Smooth muscle cell (in vitro differentiated cells): Measurements from ENCODE around the gene KCNQ1. TPM values are rescaled to one million over a fixed set of nuclear protein-coding genes. Genes with fewer than 3 reads are reported as not detected.

Source experiments
- DNase-seq: peaks from one replicate; lab custom pipeline; 2025; ENCODE audit not compliant: unreplicated experiment; lab: John Stamatoyannopoulos, UW
- H2AFZ ChIP-seq: fragments of 200-600 bp; sonication (generic); 2 replicates; pipeline ENCODE4 v1.6.0; 2016; ENCODE audit warnings: antibody characterized with exemption, low read depth, mild to moderate bottlenecking
- H3F3A ChIP-seq: fragments of 200-600 bp; sonication (generic); 2 replicates; pipeline ENCODE4 v1.6.0; 2017; ENCODE audit warnings: antibody characterized with exemption, low read depth
- H3K27ac ChIP-seq: fragments of 200-600 bp; sonication (generic); 2 replicates; pipeline ENCODE4 v1.5.1; 2016; ENCODE audit warnings: low read depth, mild to moderate bottlenecking
- H3K27me3 ChIP-seq: fragments of 200-600 bp; sonication (generic); 2 replicates; pipeline ENCODE4 v1.6.1; 2016; ENCODE audit warnings: low read depth, mild to moderate bottlenecking
- H3K36me3 ChIP-seq: fragments of 200-600 bp; sonication (generic); 2 replicates; pipeline ENCODE4 v1.5.1; 2016; ENCODE audit warnings: low read depth
- H3K4me1 ChIP-seq: fragments of 200-600 bp; sonication (generic); 2 replicates; pipeline ENCODE4 v1.5.1; 2016; ENCODE audit warnings: low read depth
- H3K4me2 ChIP-seq: fragments of 200-600 bp; sonication (generic); 2 replicates; pipeline ENCODE4 v1.6.0; 2016; ENCODE audit warnings: mild to moderate bottlenecking
- H3K4me3 ChIP-seq: fragments of 200-600 bp; sonication (generic); 2 replicates; pipeline ENCODE4 v1.5.1; 2016; ENCODE audit warnings: mild to moderate bottlenecking
- H3K79me2 ChIP-seq: fragments of 200-600 bp; sonication (generic); 2 replicates; pipeline ENCODE4 v1.6.0; 2016; ENCODE audit warnings: low read depth, mild to moderate bottlenecking
- H3K9ac ChIP-seq: fragments of 200-600 bp; sonication (generic); 2 replicates; pipeline ENCODE4 v1.6.0; 2016; ENCODE audit warnings: low read depth
- H3K9me3 ChIP-seq: fragments of 200-600 bp; sonication (generic); replicated peaks from 2 replicates; pipeline ENCODE4 v1.5.1; 2016; ENCODE audit warnings: low read depth
- H4K20me1 ChIP-seq: fragments of 200-600 bp; sonication (generic); 2 replicates; pipeline ENCODE4 v1.6.0; 2016; ENCODE audit warnings: low read depth
- CTCF ChIP-seq: fragments of 200-600 bp; sonication (generic); IDR thresholded peaks from 2 replicates; pipeline ENCODE4 v1.5.1; 2017; ENCODE audit warnings: borderline replicate concordance, mild to moderate bottlenecking, antibody characterized with exemption; ENCODE audit not compliant: insufficient read depth, poor library complexity, severe bottlenecking
- WGBS: methylation state at CpG from one replicate; pipeline ENCODE4 v1.1.7; 2016; ENCODE audit warnings: low lambda C conversion rate; 5-methylcytosine and 5-hydroxymethylcytosine counted together
- polyA plus RNA-seq: library from polyadenylated mRNA; unstranded; fragments of >200 nt; fragmentation: Nextera tagmentation; extraction: Ambion mirVana; gene quantifications from 2 replicates; pipeline ENCODE4 v1.2.1, GENCODE V29; 2016
- total RNA-seq: library from RNA; depleted of rRNA; stranded (reverse); fragments of >200 nt; gene quantifications from 2 replicates; pipeline ENCODE4 v1.2.3, GENCODE V29; 2014

KCNQ1 gene
- total and polyA plus RNA-seq, 2 experiments from 2014 or later, result 1.3 to 2.3 TPM

- H3K9ac ChIP-seq, result peak overlapping the region; percentile 44
These were observed 221.6 kb downstream of the KCNQ1 start for GRCh38 chr11:2666401-2666741.

GRCh38 chr11:2666828-2667570 lies 222.2 kb downstream of the KCNQ1 start:
- DNase-seq, result no peak
- peaks cover 78% of the 10 kb centered on the region for H4K20me1 ChIP-seq
- H2AFZ ChIP-seq, result no peak overlapping the region
- no peaks in the 10 kb centered on the region for H3K4me1 ChIP-seq
- H3K27me3 ChIP-seq, result no peaks in the 10 kb centered on the region
- WGBS, result 58% methylated on average over 15 of the region's 15 CpGs
- no peaks in the 10 kb centered on the region for H3K9me3 ChIP-seq
- peaks cover 37% of the 10 kb centered on the region for H3K79me2 ChIP-seq
- peak overlapping the region; percentile 33 for H3K4me2 ChIP-seq
- H3F3A ChIP-seq, result no peaks in the 10 kb centered on the region
- peak overlapping the region; percentile 44 for H3K9ac ChIP-seq
- no peak overlapping the region for H3K4me3 ChIP-seq
- H3K27ac ChIP-seq, result peak overlapping the region; percentile 86
- TF ChIP-seq CTCF, result no peak
- H3K36me3 ChIP-seq, result peaks cover 4% of the 10 kb centered on the region

More at GRCh38 chr11:2666401-2666741, 221.6 kb downstream of the KCNQ1 start:
- H3K4me2 ChIP-seq, result peak overlapping the region; percentile 33
- H3K4me1 ChIP-seq, result no peaks in the 10 kb centered on the region
- peaks cover 4% of the 10 kb centered on the region for H3K36me3 ChIP-seq
- WGBS, result 42% methylated on average over 6 of the region's 6 CpGs
- no peak overlapping the region for H2AFZ ChIP-seq
- TF ChIP-seq CTCF, result no peak
- H3K27ac ChIP-seq, result peak overlapping the region; percentile 86
- no peaks in the 10 kb centered on the region for H3K27me3 ChIP-seq
- no peak overlapping the region for H3K4me3 ChIP-seq
- no peak for DNase-seq
- no peaks in the 10 kb centered on the region for H3F3A ChIP-seq
- peaks cover under 1% of the 10 kb centered on the region for H3K9me3 ChIP-seq
- H4K20me1 ChIP-seq, result peaks cover 72% of the 10 kb centered on the region
- peaks cover 30% of the 10 kb centered on the region for H3K79me2 ChIP-seq

GRCh38 chr11:2667940-2668339 lies 223.1 kb downstream of the KCNQ1 start:
- H3K9me3 ChIP-seq, result no peaks in the 10 kb centered on the region
- H3K27me3 ChIP-seq, result no peaks in the 10 kb centered on the region
- H3K27ac ChIP-seq, result no peak overlapping the region
- no peak overlapping the region for H2AFZ ChIP-seq
- DNase-seq, result no peak
- H3K4me1 ChIP-seq, result no peaks in the 10 kb centered on the region
- no peak for TF ChIP-seq CTCF
- WGBS, result 98% methylated on average over 2 of the region's 2 CpGs
- no peaks in the 10 kb centered on the region for H3F3A ChIP-seq
- H3K9ac ChIP-seq, result no peak overlapping the region
- no peak overlapping the region for H3K4me2 ChIP-seq
- no peaks in the 10 kb centered on the region for H3K36me3 ChIP-seq
- no peak overlapping the region for H3K4me3 ChIP-seq
- peaks cover 44% of the 10 kb centered on the region for H3K79me2 ChIP-seq
- peaks cover 87% of the 10 kb centered on the region for H4K20me1 ChIP-seq

GRCh38 chr11:2668876-2669275 lies 224.1 kb downstream of the KCNQ1 start:
- no peaks in the 10 kb centered on the region for H3F3A ChIP-seq
- no peaks in the 10 kb centered on the region for H3K36me3 ChIP-seq
- no peaks in the 10 kb centered on the region for H3K9me3 ChIP-seq
- H3K79me2 ChIP-seq, result peaks cover 52% of the 10 kb centered on the region
- no peak overlapping the region for H3K4me3 ChIP-seq
- H3K27ac ChIP-seq, result no peak overlapping the region
- WGBS, result 95% methylated on average over 5 of the region's 5 CpGs
- H4K20me1 ChIP-seq, result peaks cover 97% of the 10 kb centered on the region
- no peak overlapping the region for H3K9ac ChIP-seq
- H3K4me1 ChIP-seq, result peaks cover under 1% of the 10 kb centered on the region
- no peak overlapping the region for H2AFZ ChIP-seq
- no peak for TF ChIP-seq CTCF
- no peak for DNase-seq
- no peaks in the 10 kb centered on the region for H3K27me3 ChIP-seq
- H3K4me2 ChIP-seq, result no peak overlapping the region
